ENCODE measurements around the gene STIP1.
"Not testable (repeated sequence)": the region's sequence is repeated elsewhere in the genome, so short reads cannot be mapped to it uniquely, and the experiment has no call there.

Gene STIP1

DNA sequence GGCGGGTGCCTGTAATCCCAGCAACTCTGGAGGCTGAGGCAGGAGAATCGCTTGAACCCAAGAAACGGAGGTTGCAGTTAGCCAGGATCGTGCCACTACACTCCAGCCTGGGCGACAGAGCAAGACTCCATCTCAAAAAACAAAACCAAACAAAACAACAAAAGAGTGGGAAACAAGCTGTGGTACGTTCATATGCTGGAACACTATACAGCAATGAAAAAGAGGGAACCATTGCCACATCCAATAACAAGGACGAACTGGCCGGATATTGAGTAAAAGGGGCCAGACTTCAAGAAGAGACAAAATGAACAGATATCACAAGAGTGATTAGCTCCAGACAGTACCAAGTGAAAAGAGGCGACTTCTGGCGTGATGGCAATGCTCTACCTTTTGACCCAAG, 24.9 kb upstream of the STIP1 start:
- no peak for DNase-seq

- not testable (repeated sequence) for DNase-seq
Observed at GRCh38 chr11:64162769-64163168, 23.2 kb upstream of the STIP1 start.

- DNase-seq = no peak
Observed at GRCh38 chr11:64163951-64164350, 22.0 kb upstream of the STIP1 start.

- no peak for DNase-seq
Observed at GRCh38 chr11:64164392-64165312, 21.3 kb upstream of the STIP1 start.

- DNase-seq = no peak
Observed at GRCh38 chr11:64165481-64165841, 20.5 kb upstream of the STIP1 start.

DNA sequence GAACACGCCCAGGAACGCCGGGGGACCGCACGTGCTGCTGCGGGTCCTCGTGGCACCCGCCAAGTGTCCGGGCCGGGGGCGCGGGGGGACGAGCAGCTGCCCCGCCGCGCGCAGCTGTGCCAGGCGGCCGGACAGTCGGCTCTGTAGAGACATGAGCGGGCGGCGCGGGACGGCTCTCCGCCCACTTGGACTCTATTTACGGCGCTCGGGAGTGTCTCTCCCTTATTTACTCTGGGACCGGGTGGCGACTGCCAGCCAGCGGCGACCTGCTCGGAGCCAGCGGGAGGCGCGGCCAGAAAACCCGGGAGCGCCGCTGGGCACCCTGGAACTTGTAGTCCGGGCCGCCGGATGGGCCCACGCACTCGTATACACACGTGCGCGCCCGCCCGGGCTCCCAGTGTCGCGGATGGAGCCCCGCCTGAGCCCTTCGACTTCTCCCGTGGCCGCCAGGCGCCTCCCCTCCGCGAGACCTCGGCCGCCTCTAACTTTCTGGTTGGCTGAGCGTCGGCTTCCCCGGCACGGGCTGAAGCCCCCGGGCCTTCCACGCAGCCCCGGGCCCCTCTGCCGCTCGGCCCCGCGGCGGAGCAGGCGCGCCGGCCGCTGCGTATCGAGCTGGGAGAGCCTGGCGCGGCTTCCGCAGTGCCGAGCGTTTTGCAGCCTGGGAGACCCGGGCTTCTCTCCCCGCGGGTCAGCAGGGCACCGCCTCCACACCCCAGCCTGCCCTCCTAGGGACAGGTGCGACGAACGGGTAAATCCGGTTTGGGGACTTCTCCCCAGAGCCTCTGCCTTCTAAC, 19.9 kb upstream of the STIP1 start, which contains the start of gene MACROD1:
Gene MACROD1 (minus strand): TSS at position 272 of the 794 bp plus-strand sequence. CDS start 119 bp downstream, at position 153.
- DNase-seq = peak; percentile 87

- DNase-seq = no peak
Observed at GRCh38 chr11:64170419-64170818, 15.6 kb upstream of the STIP1 start.

DNA sequence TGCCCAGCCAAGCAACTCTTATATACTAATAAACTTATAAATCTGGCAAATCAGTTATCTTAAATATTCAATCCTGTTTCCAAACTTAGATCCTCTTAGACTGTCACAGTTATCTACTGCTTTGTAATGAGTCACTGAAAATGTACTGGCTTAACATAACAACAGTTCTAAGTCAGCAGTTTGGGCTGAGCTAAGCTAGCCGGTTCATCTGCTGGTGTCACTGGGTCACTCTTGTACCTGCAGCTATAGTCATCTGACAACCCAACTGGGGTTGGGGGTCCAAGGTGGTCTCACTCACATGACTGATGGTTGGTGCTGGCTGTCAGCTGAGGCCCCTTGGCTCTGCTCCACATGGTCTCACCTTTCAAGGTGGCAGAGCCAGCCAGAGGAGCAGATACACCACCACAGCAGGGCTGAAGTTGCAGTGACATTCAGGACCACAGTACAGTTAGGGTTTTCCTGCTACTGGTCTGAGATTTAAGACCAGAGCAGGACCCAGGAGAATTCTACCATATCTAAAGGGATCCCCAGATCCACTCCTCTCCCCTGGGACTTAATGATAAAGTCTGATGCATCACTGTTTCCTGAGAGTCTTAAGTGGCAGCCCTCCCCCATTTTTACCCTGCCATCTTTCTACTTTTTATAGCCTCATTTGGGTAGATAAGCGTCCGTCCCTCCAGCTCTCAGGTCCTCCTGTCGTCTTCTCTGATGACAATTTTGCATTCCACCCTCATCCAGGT, 12.2 kb upstream of the STIP1 start:
- DNase-seq = no peak

DNA sequence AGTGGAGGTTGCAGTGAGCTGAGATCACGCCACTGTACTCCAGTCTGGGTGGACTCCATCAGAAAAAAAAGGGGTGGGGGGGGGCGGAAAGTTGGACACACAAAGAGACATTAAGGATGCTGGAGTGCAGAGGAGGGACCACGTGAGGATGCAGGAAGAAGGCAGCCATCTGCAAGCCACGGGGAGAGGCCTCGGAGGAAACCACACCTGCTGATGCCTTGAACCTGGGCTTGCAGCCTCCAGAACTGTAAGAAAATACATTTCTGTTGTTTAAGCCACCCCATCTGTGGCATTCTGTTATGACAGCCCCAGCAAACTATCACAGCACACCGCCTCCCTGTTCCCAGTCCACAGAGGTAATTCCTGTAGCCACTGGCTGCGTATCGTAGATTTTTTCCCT, 9.2 kb upstream of the STIP1 start:
- DNase-seq = no peak

GRCh38 chr11:64178203-64178602, 7.8 kb upstream of the STIP1 start:
- no peak for DNase-seq

DNA sequence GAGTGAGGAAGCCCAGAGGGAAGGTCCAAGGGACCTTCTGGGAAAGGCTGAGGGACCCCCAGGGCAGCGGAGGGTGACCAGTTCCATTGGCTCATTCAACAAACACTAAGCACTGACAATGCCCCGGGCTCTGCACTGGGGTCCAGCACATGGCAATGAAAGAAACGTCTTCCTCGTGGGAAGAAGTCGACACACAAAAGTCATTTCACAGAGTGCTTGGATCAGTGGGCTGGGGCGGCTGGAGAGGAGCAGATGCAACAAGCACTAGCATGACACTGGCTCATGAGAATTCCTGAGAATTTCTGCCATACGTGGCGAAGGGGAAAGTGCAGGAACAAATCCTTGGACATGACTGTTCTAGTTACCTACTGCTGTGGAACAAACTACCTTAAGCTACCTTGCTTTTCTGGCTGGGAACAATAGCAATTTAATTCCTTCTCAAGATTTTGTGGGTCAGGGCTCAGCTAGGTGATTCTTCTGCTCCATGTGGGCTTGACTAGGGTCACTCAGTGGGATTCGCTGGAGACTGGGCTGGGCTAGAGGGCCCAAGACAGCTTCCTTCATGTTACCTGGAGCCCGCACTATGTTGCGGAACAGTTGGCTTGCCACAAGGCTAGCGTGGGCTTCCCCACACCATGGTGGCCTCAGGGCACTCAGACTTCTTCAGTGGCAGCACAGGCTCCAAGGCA, 6.9 kb upstream of the STIP1 start:
- DNase-seq = no peak

- no peak for DNase-seq
Observed at GRCh38 chr11:64180891-64181290, 5.1 kb upstream of the STIP1 start.

DNA sequence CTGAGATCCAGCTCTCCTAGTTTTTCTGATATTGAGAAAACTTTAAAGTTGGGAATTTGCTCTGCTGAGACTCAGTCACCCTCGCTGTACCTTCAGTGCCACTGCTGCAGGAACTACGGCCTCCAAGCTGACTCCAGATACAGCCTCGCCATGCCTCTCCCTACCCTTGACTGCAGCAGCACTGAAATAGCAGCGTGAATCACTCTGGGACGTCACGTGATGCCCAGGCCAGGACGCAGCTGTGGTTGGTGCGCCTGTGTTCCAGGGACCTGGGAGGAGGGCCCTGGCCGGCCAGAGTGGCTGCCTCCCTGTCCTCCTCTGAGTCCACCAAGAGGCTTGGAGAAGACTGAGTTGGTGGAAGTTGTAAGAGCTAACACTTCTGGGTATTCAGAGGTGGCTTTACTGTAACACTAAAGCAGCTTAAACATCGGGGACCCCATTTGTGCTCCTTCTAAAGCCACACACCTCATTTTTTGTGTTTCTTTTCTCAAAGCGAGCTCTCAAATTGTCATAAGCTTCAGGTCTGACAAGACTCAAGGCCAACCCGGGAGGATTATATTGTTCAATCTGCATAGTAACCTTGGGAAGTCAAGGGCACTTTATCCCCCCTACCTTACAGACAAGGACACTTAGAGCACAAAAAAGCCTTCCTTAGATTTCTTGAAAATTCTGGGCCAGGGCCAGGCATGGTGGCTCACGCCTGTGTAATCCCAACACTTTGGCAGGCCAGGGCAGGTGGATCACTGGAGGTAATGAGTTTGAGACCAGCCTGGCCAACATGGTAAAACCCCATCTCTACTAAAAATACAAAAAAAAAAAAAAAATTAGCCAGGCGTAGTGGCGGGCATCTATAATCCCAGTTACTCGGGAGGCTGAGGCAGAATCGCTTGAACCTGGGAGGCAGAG, 4.2 kb upstream of the STIP1 start:
- peak; percentile 91 for DNase-seq

- DNase-seq = no peak
Observed at GRCh38 chr11:64183890-64184289, 2.1 kb upstream of the STIP1 start.

- peak; percentile 86 for DNase-seq
Observed at GRCh38 chr11:64185175-64185692, 737 bp upstream of the STIP1 start.

DNA sequence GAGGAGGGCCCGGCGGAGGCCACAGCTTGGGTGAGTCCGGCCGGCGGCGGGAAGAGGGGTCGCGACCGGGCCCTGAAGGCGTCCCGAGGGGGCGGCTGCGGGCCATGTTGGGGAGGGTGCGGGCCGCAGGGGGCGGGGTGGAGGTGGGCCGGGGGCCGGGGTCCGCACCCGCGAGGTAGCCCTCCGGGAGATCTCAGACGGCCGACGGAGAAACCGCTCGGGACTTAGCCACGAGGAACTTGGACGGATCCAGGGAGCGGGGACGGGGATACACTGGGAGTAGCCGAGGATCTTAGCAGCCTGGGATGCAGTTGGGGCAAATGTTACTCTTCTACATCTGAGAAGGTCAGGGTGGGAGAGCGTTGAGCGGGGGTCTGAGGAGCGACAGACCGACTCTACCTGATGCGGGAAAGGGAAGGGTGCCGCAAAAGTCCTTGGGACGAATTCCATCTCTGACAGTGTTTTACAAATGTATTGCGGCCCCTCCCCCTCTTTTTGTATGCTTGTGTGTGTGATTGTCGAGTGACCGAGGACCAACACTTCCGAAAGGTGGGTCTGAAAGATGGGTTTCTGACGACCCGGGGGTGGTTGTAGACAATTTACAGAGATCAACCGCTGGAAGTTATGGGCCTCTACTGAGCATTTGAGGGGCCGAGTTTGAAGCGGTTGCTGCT, 658 bp downstream of the STIP1 start:
- DNase-seq = no peak

- DNase-seq = peak; percentile 82
Observed at GRCh38 chr11:64192434-64192833, 6.5 kb downstream of the STIP1 start.

DNA sequence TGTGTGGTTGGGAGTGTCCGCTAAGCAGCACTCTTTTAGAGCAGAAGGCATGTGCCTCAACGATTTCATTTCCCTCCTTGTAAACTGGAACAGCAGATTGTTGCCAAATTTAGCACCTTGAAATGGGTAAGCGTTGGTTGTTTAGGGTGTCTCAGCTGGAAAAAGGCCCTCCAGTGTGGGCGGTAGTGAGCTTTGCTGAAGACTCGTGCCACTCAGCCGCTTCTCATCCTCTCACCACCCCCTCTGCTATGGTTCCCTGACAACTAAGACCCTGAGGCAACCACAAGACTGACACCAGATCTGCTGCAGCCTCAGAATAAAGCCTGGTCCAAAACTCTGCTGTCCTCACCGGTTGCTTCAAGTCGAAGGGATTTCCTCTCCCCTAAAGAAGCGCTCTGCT, 10.7 kb downstream of the STIP1 start:
- DNase-seq = peak; percentile 60

DNA sequence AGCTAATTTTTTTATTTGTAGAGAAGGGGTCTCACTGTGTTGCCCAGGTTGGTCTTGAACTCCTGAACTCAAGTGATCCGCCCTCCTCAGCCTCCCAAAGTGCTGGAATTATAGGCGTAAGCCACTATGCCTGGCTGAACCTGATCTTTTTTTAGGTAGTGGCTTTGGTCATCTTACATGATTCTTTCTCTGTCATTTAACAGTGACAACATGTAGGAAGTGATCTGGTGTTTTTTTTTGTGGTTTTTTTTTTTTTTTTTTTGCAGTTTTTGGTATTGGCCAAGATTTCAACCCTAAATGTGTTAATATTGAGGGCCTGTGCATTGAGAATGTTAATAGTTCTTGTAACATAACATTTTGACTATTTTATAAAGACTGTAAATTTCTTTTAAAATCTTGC, 12.5 kb downstream of the STIP1 start:
- peak; percentile 33 for DNase-seq

GRCh38 chr11:64201543-64201942, 15.6 kb downstream of the STIP1 start:
- no peak for DNase-seq

DNA sequence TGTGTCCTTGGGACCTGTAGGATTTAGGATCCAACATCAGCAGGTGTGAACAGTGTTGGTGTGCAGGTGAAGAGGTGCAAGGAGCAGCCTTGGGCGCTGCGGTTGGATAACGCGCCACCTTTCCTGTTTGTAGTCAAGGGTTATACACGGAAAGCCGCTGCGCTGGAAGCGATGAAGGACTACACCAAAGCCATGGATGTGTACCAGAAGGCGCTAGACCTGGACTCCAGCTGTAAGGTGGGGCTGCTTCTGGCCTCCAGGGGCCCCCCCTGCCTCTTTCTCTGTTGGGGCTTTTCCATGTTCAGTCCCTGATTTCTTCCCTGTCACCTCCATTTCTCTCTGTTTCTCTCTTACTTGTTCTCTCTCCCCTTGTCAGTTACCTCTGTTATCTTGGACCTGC, 17.0 kb downstream of the STIP1 start:
- DNase-seq = no peak
